Panc1 (cell line): Measurements from ENCODE around the gene PSORS1C1.

ENCODE experiments used
- POLR2AphosphoS5 ChIP-seq: IDR thresholded peaks from 2 replicates; pipeline ENCODE4 v1.6.1; 2012; ENCODE audit warnings: mild to moderate bottlenecking, low read depth, low read length, moderate library complexity
- SIN3A ChIP-seq: IDR thresholded peaks from 2 replicates; pipeline ENCODE4 v1.6.1; 2012; ENCODE audit warnings: low read depth, mild to moderate bottlenecking, low read length, moderate library complexity, borderline replicate concordance; ENCODE audit not compliant: insufficient read depth
- TF ChIP-seq, protein P1 (sequence below): fragments of 450-650 bp; IDR thresholded peaks from 2 replicates; pipeline ENCODE4 v1.5.1; 2017; ENCODE audit warnings: mild to moderate bottlenecking
- TF ChIP-seq, protein P2 (sequence below), 2 experiments: IDR thresholded peaks; 2 replicates each; pipeline ENCODE4 v1.6.1; 2011 to 2012; ENCODE audit warnings: low read depth in 2 of 2, control low read depth in 1 of 2, low read length in 1 of 2, mild to moderate bottlenecking in 1 of 2, moderate library complexity in 1 of 2; ENCODE audit not compliant: insufficient read depth in 1 of 2

DNA sequence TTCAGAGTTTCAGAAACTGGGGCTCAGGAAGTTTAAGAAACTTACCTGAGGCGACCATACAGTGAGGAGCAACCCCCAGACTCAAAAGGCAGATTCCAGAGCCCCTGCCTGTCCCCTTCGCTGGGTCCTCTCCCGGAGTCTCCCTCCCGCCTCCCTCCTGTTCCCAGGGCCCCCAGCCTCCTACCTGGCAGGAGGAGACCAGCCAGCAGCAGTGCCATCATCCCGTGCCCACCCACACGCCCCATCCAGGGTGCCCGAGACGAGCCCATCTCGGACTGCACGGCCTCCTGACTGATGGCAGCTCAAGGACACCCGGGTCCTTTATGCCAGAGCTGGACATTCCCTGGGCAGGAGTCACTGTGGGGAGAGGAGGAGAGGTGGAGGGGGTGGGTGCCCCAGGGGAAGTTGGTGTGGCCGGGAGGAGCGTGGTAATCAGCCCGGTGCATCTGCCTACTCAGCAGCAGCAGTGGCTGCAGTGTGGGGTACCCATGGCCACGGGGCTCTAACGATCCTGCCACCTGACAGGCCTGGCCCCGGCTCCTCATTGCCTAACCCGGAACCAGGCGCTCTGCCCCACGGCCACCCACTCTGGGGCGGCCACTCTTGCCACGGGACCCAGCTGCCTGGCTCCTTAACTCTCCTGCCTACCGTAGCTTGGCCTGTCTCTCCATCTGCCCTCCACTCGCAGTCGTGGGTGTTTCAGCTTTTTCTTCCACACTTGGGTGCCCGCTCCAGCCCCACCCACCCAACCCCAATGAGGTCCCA, 5.7 kb downstream of the PSORS1C1 start, which contains the start of gene CDSN:
- TF ChIP-seq, protein P1, sequence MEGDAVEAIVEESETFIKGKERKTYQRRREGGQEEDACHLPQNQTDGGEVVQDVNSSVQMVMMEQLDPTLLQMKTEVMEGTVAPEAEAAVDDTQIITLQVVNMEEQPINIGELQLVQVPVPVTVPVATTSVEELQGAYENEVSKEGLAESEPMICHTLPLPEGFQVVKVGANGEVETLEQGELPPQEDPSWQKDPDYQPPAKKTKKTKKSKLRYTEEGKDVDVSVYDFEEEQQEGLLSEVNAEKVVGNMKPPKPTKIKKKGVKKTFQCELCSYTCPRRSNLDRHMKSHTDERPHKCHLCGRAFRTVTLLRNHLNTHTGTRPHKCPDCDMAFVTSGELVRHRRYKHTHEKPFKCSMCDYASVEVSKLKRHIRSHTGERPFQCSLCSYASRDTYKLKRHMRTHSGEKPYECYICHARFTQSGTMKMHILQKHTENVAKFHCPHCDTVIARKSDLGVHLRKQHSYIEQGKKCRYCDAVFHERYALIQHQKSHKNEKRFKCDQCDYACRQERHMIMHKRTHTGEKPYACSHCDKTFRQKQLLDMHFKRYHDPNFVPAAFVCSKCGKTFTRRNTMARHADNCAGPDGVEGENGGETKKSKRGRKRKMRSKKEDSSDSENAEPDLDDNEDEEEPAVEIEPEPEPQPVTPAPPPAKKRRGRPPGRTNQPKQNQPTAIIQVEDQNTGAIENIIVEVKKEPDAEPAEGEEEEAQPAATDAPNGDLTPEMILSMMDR = no peak
- no peak for TF ChIP-seq SIN3A
- TF ChIP-seq POLR2AphosphoS5 = no peak
- TF ChIP-seq, protein P2, sequence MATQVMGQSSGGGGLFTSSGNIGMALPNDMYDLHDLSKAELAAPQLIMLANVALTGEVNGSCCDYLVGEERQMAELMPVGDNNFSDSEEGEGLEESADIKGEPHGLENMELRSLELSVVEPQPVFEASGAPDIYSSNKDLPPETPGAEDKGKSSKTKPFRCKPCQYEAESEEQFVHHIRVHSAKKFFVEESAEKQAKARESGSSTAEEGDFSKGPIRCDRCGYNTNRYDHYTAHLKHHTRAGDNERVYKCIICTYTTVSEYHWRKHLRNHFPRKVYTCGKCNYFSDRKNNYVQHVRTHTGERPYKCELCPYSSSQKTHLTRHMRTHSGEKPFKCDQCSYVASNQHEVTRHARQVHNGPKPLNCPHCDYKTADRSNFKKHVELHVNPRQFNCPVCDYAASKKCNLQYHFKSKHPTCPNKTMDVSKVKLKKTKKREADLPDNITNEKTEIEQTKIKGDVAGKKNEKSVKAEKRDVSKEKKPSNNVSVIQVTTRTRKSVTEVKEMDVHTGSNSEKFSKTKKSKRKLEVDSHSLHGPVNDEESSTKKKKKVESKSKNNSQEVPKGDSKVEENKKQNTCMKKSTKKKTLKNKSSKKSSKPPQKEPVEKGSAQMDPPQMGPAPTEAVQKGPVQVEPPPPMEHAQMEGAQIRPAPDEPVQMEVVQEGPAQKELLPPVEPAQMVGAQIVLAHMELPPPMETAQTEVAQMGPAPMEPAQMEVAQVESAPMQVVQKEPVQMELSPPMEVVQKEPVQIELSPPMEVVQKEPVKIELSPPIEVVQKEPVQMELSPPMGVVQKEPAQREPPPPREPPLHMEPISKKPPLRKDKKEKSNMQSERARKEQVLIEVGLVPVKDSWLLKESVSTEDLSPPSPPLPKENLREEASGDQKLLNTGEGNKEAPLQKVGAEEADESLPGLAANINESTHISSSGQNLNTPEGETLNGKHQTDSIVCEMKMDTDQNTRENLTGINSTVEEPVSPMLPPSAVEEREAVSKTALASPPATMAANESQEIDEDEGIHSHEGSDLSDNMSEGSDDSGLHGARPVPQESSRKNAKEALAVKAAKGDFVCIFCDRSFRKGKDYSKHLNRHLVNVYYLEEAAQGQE (IDR thresholded peaks at IDR 0.05; ENCODE audit: insufficient read depth in 1 of 2, low read depth in 2 of 2, low read length in 1 of 2) = no peak
